HG03432 (cell line): ENCODE data around the gene FAAP100.

Source experiments
- ATAC-seq: cut with Tn5 transposase; IDR thresholded peaks from one replicate; pipeline ENCODE4 v1.9.1; 2021; ENCODE audit warnings: mild to moderate bottlenecking, moderate library complexity; ENCODE audit not compliant: unreplicated experiment

The FAAP100 gene

GRCh38 chr17:81491761-81492160 lies 60.4 kb downstream of the FAAP100 start:
- no peak for ATAC-seq

- ATAC-seq, result no peak
Observed at GRCh38 chr17:81491181-81491581, 61.0 kb downstream of the FAAP100 start.

DNA sequence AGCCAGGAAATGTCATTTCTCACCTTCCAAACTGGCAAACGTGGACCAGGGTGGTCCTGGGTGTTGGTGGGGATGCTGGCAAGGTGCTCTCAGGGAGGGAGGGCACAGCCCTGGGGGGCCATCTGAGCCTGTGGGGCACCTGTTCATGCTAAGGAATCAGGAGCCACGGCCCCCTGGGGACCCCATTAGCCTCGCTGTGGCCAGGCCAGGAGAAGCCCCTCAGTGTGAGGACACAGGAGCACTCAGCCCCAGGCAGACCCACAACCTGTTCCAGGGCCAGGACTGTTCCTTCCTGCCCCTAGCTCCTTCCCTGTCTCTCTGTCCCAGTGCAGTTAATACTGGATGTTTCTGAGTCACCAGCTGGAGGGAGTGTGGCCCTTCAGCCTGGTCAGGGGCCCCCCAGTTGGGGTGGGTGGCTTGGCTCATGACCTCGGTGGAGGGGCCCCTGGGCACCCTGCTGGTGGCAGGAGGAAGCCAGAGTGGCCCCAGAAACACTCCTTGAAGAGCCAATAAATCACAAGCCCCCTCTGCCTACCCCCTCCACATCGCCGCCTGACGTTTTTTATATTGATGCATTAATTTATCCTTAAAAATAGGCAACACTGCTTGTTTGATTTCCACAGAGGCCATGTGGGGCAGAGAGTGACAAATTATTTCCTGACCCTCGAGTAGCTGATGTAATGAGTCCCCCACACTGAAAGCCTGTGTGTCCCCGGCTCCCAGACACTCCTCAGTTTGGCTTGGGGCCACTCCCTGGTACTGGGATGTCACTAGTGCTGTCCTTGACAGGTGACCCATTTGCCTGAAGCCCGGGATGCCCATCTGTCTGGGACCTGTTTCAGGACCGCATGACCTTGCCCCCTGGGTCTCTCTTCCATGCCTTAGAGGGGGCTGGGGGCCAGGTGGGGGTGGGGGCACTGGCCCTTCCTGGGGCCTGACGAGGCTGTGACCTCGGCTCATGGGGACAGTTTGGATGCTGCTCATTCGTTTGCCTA lies 61.9 kb downstream of the FAAP100 start:
- no peak for ATAC-seq
